GM21381 (cell line): ENCODE measurements around the gene AMTN.
"Not testable (repeated sequence)": the region's sequence is repeated elsewhere in the genome, so short reads cannot be mapped to it uniquely, and the experiment has no call there.

ENCODE experiments used
- ATAC-seq: cut with Tn5 transposase; IDR thresholded peaks from one replicate; pipeline ENCODE4 v1.9.1; 2021; ENCODE audit warnings: mild to moderate bottlenecking, moderate library complexity; ENCODE audit not compliant: unreplicated experiment

AMTN gene

GRCh38 chr4:70518269-70518668 lies at the start of gene AMTN:
TSS of gene AMTN (plus strand) at chr4:70518569. CDS start at chr4:70518778, 209 bp downstream.
- no peak for ATAC-seq

- ATAC-seq, result no peak
Measured at GRCh38 chr4:70471897-70472296, 46.5 kb upstream of the AMTN start, which contains the start of gene MUC7. TSS of gene MUC7 (plus strand) at chr4:70472197. CDS start at chr4:70474022, 1,825 bp downstream.

GRCh38 chr4:70473679-70474078 lies 44.7 kb upstream of the AMTN start:
- no peak for ATAC-seq

GRCh38 chr4:70488748-70489147 lies 29.6 kb upstream of the AMTN start:
- ATAC-seq, result no peak

GRCh38 chr4:70496231-70496630 lies 22.1 kb upstream of the AMTN start:
- no peak for ATAC-seq

GRCh38 chr4:70501838-70502237 lies 16.5 kb upstream of the AMTN start:
- ATAC-seq, result not testable (repeated sequence)

- no peak for ATAC-seq
Measured at GRCh38 chr4:70504733-70505132, 13.6 kb upstream of the AMTN start.

GRCh38 chr4:70505151-70505748 lies 13.1 kb upstream of the AMTN start:
- peak; percentile 92 for ATAC-seq

- no peak for ATAC-seq
Measured at GRCh38 chr4:70508801-70509200, 9.6 kb upstream of the AMTN start.

- no peak for ATAC-seq
Measured at GRCh38 chr4:70511365-70511764, 7.0 kb upstream of the AMTN start.

GRCh38 chr4:70515367-70516250 lies 2.8 kb upstream of the AMTN start:
- no peak for ATAC-seq

GRCh38 chr4:70518716-70519115 lies 347 bp downstream of the AMTN start:
- no peak for ATAC-seq

- no peak for ATAC-seq
Measured at GRCh38 chr4:70522626-70523025, 4.3 kb downstream of the AMTN start.

- ATAC-seq, result no peak
Measured at GRCh38 chr4:70530997-70531396, 12.6 kb downstream of the AMTN start.

- peak; percentile 68 for ATAC-seq
Measured at GRCh38 chr4:70531981-70532380, 13.6 kb downstream of the AMTN start.

- no peak for ATAC-seq
Measured at GRCh38 chr4:70533211-70533610, 14.8 kb downstream of the AMTN start.

- no peak for ATAC-seq
Measured at GRCh38 chr4:70533791-70534190, 15.4 kb downstream of the AMTN start.

GRCh38 chr4:70534886-70535285 lies 16.5 kb downstream of the AMTN start:
- ATAC-seq, result not testable (repeated sequence)

- no peak for ATAC-seq
Measured at GRCh38 chr4:70538869-70539268, 20.5 kb downstream of the AMTN start.

GRCh38 chr4:70544279-70544868 lies 26.0 kb downstream of the AMTN start:
- ATAC-seq, result peak; percentile 60

GRCh38 chr4:70556856-70557255 lies 38.5 kb downstream of the AMTN start:
- ATAC-seq, result no peak
